Endometrial microvascular endothelial cells (primary cell): ENCODE data around the gene SREBF2. TPM values are rescaled to one million over a fixed set of nuclear protein-coding genes. Genes with fewer than 3 reads are reported as not detected.
"Not testable (repeated sequence)": the region's sequence is repeated elsewhere in the genome, so short reads cannot be mapped to it uniquely, and the experiment has no call there.

Source experiments
- in situ Hi-C: cut with HindIII; loops from 2 replicates; pipeline ENCODE4 v1.10.0; 2017; ENCODE audit warnings: low sequenced_read_pairs, low pct_unique_long_range_greater_than_20kb; ENCODE audit errors: inconsistent ontology term
- total RNA-seq: library from RNA; depleted of rRNA; stranded (reverse); fragments of >200 nt; gene quantifications from one replicate; pipeline ENCODE4 v1.2.3, GENCODE V29; 2015; ENCODE audit errors: inconsistent ontology term

SREBF2 gene
- total RNA-seq, 1 donor from 2014 or later: 31.7 TPM

DNA sequence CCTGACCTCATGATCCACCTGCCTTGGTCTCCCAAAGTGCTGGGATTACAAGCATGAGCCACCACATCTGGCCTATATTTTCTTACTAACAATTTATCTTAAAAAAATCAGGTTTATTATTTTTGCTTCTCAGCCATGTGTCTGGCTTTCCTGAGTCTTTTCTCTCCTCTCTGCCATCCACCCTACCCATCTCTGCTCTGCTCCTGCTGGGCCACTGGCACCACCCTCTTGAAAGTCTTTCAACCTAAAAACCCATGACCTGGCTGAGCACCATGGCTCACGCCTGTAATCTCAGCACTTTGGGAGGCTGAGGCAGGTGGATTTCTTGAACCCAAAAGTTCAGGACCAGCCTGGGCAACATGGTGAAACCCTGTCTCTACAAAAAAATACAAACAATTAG is 37.2 kb downstream of the SREBF2 start:
- in situ Hi-C loops: not testable (repeated sequence)

DNA sequence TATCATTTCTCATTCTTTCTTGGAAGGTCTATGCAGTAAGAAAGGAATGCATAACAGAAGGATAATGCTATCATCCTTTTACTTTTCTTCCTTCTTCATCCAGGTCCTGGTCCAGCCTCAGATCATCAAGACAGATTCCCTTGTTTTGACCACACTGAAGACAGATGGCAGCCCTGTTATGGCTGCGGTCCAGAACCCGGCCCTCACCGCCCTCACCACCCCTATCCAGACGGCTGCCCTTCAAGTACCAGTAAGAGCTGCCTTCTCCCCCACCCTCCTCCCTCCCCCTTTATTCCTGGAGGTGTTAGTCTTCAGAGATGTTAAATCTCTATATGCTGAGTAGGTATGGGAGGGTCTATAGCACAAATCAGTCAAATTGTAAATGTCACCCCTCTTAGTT is 37.9 kb downstream of the SREBF2 start:
- in situ Hi-C loops: no loop called here

DNA sequence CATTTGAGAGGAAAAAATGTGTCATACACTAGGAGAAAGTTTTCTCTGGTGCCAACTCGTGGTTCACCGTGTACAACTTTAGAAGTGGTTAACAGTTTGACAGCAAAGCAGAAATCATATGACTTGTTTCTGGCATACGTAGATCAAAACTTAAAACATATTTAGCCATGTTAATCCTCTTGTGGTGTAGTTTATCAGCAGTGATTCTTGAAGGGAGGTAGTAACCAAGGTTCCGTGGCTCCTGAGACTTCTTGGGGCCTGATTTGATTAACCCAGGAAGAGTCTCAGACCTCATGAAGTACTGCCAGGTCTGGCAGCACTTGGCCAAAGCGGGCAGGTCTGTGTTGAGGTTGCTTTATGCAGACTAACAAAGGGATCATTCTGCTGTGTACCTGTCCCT is 40.5 kb downstream of the SREBF2 start:
- in situ Hi-C loops: no loop called here

DNA sequence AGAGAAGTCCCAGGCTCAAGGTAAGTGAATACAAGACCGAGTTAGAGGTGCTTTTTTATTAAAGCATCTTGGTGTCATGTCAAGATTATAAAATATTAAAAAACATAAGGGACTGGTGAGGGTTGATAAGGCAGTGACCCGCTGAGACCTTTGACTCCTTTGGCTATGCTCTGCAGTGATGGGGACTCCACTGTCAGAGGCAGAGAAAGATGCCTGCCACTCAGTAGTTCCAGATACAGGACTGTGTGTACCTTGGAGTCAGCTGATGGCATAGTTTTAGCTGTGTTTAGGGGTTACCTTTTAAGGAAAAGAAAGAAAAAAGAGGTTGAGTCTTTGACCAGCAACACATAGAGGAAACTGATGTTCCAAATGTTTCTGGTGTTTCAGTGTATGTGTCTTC is 41.2 kb downstream of the SREBF2 start:
- in situ Hi-C loops: no loop called here

DNA sequence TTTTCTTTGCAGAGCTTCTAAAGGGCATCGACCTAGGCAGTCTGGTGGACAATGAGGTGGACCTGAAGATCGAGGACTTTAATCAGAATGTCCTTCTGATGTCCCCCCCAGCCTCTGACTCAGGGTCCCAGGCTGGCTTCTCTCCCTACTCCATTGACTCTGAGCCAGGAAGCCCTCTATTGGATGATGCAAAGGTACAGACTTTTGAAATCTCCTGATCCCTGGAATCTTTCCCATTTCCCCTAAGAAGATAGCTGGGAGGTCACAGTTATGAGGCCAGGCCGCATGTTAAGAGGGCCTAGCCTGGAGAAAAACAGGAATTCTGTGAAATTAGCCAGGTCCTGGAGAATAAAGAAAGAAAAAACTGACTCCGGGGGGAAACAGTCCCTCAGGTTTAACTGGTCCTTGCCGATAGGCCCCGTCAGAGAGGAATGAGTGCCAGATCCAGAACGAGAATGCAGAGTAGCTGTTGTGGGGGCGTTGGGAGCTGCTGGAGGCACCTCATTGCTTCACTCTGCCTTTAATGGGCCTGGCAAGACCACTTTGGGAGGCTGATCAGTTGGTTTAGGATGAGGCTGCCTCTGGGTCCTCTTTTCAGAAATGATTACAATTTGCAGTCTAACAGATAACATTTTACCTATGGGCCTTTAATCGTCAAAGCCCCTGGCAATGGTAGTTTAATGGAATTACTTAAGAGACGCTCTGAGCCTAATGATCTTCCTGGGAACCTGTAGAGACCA is 42.8 kb downstream of the SREBF2 start:
- in situ Hi-C loops: no loop called here

DNA sequence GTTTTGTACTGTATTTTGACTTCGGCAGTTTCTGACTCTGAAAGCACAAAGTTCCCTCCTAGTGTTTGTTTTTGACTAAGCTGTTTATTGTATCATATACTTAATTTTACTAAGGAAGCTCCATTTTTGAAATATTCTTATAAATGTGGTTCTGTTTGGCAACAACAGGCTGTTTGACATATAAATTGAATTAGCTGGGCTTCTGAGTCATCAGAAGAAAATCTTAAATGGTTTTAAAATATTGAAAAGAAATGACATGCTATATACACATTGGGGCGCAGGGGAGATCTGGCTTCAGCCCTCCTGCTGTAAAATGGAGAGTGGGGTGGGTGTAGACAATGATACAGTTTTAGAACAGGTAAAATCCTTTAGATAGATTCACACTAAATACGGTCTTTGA is 43.4 kb downstream of the SREBF2 start:
- in situ Hi-C loops: no loop called here

DNA sequence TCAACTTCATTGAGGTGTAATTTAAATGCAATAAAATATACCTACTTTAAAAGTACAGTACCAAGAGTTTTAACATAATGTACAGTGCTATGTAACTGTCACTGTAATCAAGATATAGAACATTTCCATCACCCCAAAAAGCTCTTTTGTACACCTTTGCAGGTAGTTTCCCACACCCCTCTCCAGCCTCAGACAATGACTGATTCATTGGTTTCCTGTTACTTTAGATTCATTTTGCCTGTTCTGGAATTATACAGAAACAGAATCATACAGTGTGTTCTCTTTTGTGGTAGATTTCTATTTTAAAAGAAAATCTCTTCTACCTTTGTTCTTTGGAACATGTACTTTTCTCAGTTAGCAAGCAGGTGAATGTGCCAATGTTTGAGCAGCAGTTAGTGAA is 43.8 kb downstream of the SREBF2 start:
- in situ Hi-C loops: no loop called here

DNA sequence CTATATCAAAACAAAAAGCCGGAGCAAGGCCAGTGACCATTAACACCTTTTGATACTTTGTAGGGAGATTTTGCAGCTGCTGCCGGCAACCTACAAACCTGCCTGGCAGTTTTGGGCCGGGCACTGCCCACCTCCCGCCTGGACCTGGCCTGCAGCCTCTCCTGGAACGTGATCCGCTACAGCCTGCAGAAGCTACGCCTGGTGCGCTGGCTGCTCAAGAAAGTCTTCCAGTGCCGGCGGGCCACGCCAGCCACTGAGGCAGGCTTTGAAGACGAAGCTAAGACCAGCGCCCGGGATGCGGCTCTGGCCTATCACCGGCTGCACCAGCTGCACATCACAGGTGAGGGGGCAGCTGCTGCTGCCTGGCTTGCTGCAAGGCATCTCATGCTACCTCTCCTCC is 47.7 kb downstream of the SREBF2 start:
- in situ Hi-C loops: no loop called here

DNA sequence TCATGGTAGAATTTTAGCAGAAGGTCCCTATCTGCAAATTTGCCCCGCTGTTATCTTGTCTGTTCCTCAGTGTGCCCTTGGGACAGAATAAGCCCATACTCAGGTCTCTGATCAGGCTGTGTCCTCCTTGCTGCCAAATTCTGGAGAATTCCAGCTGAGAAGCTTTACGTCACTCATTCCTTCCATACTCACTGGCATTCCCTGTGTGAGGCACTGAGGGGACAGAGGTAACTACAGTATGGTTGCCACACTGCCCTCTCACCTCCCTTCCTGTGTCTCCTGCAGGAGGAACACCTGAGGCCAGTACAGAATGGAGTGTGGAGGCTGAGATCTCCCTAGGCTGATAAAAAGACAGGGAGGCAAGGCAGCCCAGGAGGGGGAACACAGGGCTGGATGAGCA is 50.5 kb downstream of the SREBF2 start:
- in situ Hi-C loops: no loop called here

DNA sequence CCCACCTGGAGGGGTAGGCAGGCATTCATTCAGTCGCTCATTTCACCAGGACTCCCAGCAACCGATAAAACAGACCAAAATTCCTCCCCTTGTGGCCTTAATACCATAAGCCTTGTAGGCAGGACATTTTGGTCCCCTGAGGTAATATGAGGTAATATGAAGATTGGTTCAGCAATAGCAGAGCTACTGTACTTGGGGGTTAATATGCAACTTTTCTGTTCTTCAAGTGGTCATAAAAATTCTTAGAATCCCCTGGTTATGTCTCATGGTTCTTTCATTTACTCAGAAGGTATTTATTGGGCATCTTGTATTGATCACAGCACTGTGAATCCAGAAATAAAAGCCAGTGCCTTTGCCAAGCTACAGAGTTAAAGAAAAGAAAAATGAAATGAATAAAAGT is 52.2 kb downstream of the SREBF2 start:
- in situ Hi-C loops: no loop called here

DNA sequence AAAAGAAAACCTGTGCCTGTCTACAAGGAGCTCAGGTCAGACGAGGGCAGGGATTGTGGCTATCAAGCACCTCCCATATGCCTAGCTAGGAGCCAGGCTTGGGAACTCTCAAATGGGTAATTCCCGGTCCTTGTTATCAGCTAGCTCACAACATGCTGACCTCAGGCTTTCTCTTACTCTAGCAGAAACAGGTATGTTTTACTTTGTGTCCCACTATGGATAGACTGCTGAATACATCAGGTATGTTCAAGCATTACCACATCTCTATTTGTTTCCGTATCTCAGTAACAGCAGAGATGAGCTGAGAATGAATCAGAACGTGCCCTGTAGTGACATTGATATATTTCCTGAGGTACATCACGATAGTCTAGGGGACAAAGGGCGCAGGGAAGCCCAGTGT is 52.6 kb downstream of the SREBF2 start:
- in situ Hi-C loops: no loop called here

DNA sequence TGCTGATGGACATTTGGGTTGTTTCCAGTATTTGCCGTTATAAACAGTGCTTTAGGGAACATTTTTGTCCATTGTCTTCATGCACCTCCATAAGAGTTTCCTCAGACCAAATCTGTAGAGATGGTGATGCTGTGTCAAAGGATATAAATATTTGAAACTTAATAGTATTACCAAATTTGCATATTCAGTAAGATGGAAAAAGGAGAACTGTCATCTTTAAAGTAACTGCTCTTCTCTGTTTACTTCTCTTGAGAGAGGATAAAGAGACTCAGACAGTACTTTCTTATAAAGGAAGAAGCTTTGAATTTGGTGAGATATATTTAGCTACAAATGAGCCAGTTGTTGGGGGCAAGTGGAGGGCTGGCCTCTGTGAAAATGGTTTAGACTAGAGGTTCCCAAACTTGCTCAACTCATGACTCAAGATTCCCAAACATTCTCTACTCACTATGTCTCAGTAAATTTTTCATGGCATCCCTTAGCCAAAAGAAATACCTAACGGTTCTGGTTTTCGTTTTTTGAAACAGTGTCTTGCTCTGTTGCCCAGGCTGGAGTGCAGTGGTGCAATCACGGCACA is 55.8 kb downstream of the SREBF2 start:
- in situ Hi-C loops: no loop called here

DNA sequence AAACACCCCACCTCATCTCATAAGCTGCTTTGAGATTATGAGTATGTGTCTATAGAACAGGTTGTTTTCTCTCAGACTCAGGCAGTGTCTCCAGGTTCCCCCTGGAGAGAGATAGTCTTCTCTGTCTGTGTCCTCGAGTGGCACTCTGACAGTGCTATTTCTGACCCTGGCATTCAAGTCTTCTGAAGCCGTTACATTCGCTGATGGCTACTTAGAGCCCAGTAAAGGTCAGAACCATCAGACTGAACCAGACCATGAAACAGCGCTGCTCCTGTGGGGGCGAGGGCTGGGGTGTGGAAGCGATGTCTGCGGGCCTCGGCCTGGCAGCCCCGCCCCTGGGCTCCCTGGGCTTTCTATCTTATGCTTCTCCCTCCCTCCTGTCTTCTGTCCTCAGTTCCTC is 58.5 kb downstream of the SREBF2 start:
- in situ Hi-C loops: no loop called here

DNA sequence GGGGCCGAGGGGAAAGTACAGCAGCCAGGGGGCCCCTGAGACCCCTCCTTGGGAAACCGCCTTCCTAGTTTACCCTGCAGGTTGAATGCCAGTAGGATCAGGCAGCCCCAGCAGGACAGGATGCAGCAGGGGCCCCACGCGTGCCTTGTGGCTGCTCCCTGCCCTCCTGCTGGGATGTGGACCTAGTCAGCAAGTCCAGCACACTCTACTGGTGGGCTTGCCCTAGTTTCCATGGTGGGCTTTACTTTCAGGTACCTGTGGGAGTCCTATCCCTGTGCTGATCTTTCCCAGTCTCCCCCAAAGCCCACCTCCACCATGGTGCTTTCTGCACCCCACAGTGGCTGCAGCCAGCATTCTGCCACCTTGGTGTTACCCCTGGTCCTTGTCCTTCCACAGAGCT is 59.8 kb downstream of the SREBF2 start:
- in situ Hi-C loops: no loop called here

DNA sequence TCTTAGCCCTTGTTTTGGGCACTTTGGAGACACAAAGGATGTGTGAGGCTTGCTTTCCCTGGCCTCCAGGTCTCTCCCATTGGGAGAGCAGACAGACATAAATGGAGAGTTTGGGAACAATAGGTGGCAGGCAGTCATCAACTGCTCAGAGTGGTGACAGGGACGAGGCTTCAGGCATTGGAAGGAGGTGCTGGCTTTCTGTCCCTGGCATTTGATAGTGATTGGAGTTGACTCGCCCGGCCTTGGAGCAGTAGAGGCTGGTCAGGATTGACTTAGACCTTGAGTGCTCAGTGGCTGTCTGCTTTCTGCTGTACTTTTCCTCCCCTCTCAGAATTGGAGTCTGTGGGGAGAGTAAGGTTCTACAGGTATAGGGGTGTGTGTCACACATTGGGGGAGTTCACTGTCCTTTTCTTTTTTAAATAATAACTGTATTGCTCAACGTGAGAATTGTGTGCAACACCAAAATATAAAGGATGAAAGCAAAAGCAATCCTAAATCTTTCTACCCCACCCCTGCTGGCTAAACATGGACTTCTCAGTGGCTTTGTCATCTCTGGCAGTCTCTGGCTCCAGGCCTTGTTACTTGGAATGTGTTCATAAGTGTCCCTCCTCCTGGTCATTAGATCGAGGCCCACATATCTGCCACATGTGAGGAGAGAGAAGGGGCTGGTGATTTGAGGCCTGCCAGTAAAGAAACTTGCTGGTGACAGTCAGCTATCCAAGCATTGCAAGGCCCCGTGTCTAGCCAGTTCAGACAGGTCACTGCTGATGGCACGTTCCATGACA is 60.9 kb downstream of the SREBF2 start:
- in situ Hi-C loops: no loop called here

DNA sequence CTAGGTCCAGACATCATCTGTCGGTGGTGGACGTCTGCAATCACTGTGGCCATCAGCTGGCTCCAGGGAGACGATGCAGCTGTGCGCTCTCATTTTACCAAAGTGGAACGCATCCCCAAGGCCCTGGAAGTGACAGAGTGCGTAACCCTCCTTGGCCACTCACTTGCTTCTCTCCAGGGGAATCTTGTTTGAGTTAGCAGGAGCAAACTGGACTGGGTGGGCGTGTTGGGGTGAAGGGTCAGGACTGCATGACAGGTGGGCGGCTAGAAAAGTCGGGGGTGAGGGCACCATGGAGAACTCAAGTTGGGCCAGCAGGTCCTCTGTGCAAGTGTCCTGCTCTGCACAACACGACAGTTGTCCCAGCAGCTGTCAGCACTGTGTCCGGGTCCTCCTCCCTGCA is 65.7 kb downstream of the SREBF2 start:
- in situ Hi-C loops: no loop called here

DNA sequence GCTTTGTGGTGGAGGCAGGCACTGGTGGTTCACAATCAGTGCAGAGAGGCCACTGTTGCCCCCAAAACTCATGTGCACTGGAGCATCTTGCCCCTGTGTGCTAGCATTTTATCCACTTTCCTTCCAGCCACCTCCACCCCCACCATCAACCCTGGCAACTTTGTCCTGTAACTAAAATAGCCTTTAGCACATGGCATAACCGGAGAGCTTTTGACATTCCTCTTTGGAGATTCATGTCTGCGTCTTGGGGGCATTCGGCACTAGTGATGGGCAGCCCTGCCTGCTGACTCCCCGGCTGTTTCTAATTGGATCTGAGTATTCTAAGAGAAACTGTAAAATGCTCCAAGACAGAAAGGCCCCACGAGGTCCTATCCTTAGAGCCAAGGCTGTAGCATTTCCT is 66.2 kb downstream of the SREBF2 start:
- in situ Hi-C loops: no loop called here

DNA sequence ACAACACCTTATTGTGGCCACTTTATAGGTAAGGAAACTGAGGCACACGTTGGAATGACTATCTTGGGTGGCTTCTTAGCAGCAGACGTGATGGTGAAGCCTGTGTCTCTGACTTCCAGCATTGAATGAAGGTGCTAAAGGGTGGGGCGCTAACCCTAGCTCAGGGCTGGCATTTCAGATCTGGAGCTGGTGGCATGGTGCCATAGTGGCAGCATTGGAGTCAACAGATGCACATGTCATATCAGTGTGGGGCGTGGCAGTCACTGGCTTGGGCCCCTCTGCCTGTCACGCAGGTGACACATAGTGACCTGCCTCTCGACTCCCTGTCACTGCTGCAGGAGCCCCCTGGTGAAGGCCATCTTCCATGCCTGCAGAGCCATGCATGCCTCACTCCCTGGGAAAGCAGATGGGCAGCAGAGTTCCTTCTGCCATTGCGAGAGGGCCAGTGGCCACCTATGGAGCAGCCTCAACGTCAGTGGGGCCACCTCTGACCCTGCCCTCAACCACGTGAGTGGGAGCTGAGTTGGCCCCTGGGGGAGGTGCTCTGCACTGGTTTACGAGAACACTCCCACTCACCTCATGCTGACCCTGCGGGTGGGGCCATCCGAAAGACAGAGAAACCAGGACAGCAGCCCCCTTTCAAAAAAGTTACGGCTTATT is 67.2 kb downstream of the SREBF2 start:
- in situ Hi-C loops: no loop called here

DNA sequence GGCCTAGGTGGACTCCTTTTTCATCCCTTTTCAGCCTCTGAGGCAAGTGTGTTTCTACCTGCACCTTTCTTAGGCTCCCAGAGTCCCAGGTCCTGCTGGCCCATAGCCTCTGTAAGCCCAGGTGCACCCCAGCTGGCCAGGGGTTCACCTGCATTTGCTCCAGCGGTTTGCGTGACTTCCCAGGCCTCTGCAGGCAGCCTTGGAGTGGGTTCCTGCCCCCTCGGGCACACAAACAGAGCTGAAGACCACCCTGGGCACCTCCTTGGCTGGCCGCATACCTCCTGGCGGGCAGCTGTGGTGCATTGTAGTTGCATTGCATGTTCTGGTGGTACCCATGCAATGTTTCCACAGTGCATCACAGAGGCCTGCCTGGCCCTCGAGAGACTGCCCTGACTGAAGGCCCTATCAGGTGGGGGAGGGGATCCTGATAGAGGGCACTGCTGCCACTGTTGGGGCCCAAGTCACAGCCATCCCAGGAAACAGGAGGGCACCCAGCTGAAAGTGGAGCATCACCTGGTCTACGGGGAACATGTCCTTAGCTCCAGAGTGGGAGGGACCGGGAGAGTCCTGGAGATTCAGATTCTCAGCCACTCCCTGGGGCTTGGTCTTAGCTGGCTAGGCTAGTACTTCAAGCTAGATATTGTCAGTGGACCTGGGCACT is 67.9 kb downstream of the SREBF2 start:
- in situ Hi-C loops: no loop called here
